AG08395 (cell line): ENCODE data around the gene OS9.

Experiments used
- DNase-seq: peaks from one replicate; pipeline ENCODE4 v3.0.0; 2012; ENCODE audit warnings: mixed read lengths, low spot score

Gene OS9

DNA sequence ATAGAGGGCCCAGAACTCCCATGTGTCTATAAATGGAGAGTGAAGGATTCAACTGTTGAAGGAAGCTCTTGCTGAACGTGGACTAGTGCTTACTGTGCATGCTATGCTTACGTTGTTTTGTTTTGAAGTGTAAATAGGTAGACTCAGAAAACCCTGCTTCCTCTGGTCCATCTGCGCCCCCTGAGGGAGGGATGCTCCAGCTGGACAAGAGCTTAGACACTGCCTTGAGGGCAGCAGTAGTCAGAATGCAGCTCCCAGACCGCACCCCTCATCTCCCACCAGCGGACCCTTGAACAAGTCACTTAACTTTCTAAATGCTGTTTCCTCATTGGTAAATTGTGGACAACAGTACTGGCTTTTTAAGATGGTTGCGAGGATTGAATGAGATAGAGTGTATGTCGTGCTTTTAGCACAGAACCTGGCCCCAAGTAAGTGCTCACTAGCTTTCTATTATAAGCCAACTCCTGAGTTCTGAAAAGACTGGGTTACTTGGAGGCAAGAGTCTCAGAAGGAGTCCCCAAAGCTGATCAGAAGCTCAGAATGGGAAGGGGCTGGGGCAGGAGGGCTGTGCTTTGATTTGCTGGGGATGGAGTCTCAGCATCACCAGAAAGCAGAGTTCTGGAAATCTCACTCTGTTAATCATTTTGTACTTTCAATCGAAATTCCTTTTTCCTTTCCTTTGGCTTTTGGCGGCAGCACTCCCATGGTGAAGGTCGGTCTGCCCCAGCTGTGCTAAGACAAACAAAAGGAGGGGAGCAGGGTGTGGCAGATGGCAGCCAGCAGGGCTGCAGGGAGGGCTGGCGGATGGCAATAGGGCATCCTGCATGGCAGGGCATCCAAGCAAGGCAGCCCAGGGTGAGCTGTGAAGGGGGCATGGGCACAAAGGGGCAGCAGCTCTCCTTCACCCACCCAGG, 29.0 kb downstream of the OS9 start:
- no peak for DNase-seq

DNA sequence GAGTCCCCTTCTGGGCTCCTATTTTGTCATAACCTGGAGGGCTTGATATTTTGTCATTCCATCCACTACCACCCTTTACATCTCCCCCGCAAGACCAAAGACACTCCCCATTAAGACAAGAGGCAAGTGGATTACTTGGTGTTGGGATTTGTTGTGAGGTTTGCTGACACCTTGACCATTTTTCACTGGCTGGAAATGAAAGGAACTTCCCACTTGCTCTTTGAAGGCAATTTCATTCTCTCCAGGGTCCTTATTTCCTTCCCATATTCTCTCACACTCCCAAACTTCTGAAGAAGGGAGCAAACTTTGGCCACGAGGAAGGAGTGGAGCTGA, 29.7 kb downstream of the OS9 start:
- DNase-seq, result no peak

DNA sequence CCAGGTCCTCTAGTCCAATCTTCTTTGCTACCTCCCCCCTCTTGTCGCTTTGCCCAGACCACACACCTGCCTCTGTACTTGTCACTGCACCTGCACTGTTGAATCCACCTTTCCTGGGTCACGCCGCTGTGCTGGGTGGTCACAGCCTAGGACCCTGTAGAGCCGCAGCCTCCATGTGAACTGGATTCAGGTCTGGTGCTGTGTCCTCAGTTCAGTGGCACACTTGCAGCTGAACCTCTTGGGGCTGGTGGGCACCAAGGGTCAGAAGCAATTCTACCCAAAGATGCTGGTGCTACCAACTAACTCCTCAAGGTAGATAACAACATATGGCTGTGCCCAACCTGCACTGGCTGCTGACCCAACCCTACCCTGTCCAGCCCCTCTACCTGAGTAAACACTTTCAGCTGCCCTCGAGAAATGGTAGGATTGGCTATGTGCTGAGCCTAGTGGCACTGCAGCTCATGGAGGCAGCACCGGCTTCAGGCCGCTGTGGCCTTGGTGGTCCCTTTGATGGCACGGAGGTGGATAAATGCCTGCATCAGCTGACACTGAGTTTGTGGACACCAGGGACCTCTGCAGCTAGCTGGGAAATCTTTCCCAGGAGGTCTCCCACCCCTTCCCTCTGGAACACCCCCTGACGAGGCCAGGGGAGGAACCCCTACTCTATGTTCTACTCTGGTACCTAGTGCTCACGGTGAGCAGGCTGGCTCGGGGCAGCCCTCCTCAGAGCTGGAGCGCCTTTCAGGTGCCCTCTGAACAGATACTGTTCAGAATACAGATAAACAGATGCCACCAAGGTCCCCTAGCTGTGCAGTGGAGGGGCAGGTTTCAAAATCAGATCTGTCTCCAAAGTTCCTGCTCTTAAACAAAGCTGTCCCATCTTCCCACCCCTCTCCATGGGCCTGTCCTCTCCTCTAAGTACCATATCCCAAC, 30.3 kb downstream of the OS9 start:
- DNase-seq, result no peak

DNA sequence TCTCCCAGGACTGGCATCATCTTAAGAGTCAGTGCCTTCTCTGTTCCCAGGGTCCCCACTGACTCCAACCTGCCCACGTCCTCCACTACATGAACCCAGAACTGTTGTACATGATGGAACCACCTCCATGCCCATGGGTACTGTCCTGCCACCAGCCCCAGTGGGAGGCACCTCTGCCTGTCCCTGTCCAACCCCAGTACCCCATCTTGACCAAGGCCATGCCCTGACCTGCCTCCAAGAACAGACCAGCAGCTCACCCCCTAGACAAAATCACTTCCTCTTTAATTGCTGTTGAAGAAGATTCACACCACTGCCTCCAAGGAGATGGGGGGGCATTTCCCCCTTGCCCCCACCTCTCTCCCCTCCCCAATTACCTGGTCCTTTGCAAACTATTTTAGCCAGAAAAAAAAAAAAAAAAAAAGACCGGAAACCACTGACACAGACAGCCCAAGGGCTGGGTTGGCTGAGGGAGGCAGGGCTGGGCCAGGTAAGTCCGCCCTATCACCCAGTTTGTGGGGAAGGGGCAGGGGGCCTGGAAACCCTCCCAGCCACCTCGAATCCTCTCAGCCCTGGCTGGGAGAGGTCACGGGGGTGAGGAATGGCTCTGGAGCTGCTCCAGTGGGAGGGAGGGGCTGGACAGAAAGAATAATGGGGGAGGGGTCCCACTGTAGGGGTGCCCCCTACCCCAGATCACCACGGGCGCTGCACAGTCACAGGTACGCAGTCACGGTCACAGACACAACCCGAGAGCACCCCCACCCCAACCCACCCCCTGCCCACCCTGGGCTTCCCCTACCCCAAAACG, 31.2 kb downstream of the OS9 start:
- no peak for DNase-seq

DNA sequence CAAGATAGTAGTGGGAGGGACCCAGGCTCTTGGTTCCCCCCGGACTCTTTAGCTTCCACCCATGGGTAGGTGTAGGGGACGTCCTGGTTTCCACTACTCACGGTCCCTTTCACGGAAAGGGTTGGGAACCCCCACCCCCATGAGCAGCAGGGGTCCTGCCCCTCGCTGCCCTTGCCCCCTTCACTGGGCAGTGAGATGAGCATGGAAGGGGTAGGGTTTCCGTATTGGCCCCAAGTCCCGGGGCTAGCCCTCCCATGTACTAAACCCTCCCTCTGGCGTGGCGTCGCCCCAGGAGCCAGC, 31.9 kb downstream of the OS9 start:
- DNase-seq, result no peak

DNA sequence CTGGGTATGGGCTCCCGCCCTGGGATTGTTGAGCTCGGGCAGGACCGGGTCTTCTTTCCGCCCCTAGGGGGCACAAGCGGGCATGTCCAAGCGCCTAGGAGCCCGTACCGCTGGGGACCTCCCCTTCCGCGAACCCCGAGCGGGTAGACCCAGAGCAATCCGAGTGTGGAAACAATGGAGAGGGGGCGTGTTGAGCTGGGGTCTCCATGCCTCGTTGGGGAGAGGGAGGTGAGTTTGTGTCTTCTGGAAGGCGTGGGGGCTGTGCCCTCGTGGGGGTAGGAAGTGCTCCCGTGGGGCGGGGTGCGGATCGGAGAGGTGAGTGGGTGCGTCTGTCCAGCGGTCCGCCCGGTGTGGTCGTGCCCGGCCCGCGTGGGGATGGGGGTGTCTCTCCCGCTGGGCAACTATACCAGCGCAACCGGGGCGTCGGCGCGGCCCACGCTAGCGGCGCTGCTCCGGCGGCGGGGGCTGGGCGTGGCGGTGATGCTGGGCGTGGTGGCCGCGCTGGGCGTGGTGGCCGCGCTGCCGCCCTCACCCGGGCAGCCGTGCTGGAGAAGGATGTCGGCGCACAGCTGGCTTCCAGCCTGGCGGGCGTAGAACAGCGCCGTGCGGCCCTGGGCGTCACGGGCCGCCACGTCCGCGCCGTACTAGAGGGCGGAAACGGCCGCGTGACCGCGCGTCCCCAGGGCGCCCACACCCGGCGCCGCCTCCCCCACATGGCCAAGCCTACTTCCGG, 32.4 kb downstream of the OS9 start:
- DNase-seq, result peak; percentile 95

DNA sequence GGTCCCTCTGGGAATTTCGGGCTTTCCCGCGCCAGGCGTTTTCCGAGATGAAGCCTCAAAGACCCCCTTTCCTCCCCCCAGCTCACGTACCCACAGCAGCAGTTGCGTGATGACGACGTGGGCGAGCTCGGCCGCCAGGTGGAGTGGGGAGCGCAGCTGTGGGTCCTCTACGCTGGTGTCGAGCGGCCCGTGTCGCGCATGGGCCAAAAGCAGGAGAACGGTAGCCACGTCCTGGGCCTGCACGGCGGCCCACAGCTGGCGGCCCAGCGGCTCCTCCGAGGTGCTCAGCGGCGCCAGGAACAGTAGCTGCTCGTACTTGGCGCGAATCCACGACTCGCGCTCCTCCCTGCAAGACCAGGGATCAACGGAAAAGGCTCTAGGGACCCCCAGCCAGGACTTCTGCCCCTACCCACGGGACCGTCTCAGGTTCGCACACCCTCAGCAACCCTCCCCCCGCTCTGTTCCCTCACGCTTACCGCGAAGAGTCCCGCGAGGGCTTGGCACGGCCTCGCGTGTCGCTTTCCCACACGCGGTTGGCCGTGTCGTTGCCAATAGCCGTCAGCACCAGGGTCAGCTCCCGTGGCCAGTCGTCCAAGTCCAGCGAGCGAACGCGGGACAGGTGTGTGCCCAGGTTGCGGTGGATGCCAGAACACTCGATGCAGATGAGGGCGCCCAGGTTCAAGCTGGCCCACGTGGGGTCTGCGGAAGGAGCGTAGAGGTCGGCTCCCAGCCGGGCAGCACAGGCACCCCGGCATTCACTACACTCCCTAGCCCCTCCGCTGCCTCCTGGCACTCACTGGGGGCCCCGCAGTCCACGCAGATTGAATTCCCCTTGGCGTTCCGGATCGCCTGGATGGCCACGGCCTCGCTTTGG, 33.2 kb downstream of the OS9 start:
- DNase-seq, result peak; percentile 28

DNA sequence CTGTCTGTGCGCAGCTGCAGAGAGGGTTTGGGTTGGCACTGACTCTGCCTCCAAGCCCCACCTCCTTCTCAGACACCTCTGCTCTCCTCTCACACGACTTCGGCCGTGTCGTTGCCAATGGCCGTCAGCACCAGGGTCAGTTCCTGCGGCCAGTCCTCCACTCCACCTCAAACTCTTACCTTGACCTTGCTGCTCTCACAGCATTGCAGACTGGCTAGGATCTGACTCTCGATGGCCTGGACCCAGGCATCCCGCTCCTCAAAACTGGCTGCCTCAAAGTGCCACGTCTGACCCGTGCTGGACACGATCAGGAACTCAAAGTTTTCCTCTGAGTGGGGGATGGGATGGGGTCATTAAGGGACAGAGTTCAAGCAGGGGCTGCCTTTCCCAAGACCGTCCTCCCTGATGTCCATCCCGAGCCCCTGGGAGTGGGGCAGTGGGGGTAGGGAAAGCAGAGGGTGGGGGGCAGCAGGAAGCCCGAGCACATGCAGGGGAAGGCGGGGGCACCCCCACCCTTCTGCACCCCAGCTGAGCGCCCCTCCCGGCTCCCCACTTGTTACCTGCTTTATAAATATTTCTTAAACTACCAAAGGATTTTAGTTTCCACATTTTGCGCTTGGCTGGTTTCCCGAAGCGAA, 33.9 kb downstream of the OS9 start:
- DNase-seq, result no peak

DNA sequence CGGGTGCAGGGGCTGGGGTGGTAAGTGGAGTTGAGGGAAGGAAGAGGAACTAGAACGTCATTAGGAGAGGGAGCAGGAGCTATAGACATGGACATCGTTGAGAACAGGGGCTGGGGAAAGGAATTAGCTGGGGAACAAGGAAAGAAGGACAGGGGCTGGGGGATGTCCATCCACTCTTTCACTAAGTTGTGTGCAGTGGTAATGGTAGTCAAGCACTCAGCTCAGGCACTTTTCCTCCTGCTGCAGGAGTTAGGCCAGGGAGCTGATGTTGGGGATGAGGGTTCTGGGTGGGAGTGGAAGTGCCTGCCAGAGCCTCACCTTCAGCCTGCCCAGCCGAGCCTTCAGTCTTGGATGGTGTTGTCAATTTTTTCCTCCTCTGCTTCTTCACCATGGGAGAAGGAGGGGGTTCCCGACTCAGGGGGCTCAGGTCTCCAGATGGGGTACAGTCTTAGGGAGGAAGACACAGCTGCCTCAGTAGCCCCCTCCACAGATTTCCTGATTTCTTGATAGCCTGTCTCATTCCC, 35.5 kb downstream of the OS9 start:
- DNase-seq, result no peak

DNA sequence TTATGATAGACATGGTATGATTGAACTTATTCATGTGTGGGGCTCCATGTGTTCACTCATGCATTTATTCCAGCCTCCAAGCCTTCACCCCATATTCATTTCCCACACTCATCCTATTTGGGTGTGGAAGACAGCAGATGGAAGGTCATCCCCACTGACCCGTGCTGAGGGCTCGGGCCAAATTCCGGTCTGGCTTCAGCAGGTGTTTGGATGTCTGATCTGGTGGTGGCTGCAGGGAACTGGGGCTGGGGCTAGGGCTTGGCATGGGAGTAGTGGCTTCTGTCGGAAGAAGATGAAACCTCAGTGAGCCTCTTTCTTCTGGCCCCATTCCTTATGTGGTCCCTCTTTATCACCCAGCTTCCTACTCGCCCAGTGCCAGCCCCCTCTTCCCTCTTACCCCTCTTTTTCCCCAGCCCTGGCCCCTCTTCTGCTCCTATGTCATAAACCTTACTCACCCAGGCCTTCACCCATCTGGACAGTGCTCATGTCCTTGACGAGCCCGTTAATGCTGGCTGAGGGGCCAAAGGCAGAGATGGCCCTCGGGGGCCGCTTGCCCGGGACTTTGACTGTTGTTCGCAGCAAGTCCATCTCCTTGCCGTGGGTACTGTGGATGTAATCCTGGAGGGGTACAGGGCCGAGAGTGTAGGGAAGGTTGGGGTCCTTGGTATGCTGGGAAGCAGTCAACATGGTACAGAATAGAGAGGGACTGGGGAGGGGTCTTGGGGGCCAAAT, 36.6 kb downstream of the OS9 start:
- no peak for DNase-seq

DNA sequence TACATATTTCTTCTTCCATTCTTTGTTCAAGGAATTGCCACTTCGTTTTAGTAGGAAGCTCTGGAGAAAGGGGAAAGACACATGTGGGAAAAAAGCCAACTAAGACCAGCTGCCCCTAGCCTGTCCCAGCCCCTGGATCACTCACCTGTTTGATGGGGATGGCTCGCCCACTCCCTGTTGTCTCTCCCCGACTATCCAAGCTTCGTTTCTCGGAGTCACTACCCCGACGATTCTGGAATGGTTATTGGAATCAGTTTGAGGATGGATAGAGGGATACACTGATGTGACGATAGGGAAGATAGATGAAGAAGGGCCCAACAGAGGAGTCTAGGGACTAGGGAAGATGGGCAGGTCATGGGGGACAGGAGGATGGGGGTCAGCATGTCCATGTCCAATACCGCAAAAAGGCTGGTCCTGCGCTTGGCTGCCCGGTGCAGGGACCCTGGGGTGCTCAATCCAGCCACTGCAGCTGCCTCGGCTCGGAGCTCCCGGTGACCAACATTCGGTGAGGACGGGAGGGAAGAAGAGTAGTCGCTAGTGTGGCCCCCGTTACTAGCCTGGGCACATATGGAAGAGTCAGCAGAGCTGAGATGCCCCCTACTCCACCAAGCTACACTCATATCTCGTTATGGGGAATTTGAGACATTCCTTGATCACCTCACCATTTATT, 37.6 kb downstream of the OS9 start:
- DNase-seq, result no peak

DNA sequence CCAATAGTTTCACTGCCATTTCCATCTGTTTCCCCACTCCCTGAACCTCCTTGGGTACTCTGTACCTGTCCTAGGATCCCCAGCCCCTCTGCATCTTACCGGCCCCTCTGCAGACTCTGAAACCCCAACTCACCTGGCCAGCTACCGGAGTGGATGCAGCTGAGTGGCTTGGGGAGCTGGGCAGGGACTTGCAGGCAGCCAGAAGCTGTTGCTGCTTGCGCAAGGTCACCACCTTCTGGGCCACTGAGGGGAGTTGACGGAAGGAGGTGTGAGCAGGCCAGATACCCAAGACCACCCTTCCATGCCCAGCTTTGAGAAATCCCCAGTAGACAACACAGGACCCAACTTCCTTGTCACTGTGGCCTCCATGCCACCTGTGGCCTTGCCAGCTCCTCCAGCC, 38.3 kb downstream of the OS9 start:
- no peak for DNase-seq

DNA sequence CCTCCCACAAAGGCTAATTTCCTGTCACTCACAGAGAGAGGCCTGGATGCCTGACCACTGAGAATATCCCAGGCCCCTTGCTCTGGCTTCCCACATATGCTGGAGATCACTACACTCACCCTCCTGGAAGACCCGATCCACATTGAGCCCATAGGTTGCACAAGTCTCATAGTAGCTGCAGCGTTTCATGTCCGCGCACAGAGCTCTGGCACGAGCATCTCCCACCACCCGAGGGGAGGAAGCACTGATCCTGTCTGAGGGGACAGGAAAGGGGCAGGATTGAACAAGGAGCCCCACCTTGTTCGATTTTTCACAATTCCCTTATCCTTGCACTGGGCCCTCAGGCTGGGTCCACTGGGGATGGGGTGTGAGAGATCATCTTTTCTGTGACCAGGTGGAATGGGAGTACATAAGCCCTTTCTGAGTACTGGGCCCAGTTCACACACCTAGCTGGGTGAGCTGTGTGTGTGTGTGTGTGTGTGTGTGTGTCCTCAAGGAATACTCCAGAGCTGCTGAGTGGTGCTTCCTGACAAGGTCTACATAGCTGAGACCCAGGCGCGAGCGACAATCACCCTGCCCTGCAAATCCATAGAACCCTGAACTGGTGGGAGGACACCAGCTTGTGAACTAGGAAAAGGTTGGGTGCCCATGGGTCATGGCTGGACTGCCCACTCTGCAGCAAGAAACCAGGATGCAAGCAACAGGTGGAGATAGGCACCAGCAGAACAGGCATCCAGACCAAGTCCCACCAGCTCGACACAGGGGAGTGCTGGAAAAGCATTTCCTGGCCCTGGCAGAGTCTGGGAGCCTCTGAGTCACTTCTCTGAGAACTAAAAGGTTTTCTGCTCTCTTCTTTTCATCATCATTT, 39.0 kb downstream of the OS9 start:
- no peak for DNase-seq

DNA sequence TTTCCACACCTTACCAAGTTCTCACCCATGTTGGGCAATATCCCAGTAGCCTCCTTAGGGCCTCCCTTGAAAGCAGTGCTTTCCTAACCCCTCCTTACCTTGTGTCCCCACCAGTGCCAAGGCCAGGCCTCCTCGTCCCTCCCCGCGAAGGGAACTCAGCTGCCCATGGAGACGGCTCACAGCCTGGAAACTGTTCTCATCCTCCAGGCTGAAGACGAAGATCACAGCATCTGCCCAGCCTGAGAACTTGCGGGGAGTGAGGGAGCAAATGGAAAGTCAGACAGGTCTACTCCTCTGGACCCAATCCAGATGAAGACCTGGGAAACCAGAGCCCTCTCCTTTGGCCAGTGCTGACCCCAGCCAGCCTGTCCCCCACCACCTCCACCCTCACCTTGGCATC, 40.0 kb downstream of the OS9 start:
- no peak for DNase-seq

DNA sequence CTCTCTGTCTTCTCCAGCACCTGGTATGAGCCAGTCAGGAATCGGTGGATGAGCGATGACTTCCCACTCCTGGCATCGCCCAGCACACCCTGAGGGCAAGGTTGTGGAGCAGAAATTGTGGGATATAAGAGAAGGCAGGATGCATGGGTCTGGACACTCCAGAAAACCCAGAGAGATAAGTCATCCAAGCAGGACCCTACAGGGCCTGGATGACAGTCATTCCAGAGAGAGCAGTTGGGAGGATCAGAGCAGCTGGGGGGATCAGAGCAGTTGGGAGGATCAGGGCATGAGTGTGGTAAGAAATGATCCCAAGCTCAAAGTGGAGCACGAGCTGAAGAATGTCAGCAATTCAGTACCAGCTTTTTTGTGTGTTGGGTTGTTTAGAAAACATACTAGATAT, 40.7 kb downstream of the OS9 start:
- no peak for DNase-seq

DNA sequence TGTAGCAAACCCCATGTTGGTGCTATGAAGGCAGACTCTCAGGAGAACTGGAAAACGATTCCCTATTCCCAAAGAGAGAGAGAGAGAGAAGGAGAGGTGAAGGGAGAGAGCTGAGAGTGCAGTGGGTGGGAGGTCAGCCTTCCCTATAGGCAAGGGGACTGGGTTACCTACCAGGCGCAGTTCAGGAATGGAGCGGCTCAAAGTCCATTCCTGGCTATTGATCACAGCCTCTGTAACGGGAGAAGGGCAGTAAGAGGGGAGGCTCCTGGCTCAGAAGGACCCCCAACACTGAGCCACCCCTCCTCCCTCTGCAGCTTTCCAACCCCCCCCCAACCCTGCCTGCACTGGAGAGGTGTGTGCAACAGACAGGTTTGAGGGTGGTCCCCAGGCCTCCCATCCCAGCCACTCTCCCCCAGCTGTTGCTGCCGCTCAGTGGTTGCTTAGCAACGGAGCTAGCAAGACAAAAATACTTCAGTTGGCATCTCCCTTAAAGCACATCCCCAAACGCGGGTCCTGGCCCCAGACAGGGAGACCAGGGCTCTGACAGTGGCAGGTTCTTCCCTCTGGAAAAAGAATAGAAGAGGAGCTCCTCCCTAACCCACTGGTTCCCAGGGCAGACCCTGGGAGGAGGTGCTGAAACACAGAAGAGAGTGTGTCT, 41.4 kb downstream of the OS9 start:
- DNase-seq, result no peak
